GM21526 (cell line): ENCODE data around the gene CDK11B.

Experiments used
- ATAC-seq: cut with Tn5 transposase; IDR thresholded peaks from one replicate; pipeline ENCODE4 v1.9.1; 2021; ENCODE audit warnings: moderate library complexity; ENCODE audit not compliant: unreplicated experiment, low FRiP score

The CDK11B gene

DNA sequence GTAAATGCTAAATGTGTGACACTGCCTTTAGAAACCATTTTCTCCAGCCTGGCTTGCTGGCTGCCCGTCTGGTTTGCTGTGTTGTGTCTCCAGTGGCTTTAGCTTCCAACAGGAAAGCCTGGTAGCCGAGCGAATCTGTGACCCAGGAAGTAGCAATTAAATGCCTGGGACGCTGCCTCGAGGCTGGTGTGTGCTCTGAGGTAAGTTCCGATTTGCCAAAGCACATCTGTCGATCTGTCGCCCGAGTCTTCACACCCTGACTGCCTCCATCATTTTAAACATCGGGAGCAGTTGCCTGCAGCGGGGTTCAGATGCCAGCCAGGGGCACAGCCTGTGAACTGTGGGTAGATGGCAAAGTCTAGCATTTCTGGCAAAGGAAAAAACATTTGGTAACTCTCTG, 41.3 kb downstream of the CDK11B start:
- ATAC-seq = no peak

DNA sequence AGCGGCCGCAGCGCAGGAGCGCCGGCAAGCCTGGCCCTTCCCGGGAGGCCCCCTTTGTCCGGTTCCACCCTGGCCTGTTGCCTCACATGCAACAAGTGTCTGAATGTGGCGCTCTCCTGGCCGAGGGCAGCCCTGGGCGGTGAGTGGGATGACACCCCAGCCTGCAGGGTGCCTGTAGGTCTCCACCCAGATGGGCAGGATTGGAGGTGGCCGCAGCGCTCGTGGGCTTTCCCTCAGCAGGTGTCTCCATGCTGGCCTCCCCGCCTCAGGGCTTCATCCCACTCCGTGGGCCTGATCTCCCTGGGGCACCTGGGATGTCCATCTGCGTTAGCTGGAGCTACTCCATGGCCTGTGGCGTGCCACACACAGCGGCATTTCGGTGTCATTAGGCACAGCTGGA, 42.0 kb downstream of the CDK11B start:
- no peak for ATAC-seq

DNA sequence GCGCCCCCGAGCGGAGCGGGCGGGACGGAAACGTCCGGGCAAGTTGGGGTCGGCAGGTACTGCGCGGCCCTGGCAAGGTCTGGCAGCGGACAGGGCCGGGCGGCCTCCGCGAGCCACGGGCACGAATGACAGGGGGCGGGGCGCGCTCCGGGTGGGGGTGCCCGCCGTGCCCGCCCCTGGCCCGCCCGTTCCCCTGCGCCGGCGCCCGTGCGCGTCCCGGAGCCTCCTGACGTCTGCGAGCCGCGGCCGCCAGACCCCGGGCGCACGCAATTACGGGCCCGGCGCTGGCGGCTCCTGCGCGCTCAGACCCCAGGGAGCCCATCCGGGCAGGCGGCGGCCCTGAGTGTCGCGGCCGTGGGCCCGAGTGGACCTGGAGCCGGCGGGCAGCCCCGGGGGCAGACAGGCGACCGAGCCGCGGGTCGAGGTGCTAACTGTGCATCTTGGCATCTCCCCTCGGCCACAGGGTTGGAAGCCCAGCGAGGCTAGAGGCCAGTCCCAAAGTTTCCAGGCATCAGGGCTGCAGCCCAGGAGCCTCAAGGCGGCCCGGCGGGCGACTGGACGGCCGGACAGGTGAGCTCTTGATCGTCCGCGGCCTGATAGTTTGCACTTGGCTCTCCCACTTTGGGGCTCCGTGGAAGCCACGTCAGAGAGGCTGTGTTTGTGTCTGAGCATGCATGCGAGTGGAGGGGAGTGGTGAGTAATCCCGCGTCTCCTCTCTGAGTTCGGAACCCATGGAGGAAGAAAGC, 42.6 kb downstream of the CDK11B start:
- ATAC-seq = peak; percentile 9

DNA sequence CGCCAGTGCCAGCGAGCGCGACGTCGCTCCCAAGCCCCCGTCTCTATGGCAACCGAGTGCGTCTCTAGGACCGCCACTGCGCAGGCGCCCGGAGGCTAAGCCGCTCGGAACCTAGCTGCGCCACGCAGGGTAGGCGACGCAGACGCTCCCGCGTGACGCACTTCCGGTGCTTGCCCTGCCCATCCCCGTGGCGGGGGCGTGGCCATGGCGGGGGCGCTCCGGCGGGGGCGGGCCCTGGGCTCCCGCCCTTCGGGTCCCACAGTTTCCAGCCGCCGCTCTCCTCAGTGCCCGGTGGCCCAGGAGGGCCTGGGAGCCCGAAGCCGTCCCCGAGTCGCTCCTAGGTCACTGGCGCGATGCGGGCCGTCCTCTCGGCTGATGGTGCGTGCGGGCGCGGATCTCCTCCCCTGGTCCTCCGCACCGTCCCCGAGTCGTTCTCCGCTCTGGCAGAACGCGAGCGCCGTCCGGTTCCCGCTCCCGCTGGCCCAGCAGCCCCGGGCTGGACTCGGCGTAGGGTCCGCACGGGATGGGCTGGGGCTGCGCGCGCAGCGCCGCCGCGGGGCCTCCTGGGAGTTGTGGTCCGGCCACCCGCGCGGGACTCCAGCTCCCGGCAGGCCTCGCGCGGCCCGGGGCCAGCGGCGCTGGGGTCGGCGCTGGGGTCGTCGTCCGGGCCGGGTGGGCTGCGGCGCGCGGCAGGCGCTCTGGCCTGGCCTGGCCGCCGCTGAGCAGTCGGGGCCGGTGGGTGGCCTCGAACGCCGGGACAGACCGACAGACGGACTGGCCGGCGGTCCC, 43.4 kb downstream of the CDK11B start, which contains the start of gene MIB2:
Gene MIB2, plus strand, starts transcription at position 245 of the 789 bp plus-strand sequence. CDS start 7,953 bp downstream, outside the sequence.
- peak; percentile 77 for ATAC-seq

DNA sequence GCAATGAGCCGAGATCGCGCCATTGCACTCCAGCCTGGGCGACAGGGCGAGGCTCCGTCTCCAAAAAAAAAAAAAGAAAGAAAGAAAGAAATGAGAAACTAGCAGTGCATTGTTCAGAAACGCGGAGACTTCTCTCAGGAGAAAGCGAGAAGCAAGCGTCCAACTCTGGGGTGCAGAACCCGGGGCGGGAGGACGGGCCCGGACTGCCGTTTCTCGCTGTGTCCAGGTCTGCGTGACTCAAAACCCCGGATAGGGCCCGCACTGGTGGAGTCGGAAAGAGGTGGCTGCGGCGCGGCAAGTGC, 43.9 kb downstream of the CDK11B start:
- no peak for ATAC-seq

DNA sequence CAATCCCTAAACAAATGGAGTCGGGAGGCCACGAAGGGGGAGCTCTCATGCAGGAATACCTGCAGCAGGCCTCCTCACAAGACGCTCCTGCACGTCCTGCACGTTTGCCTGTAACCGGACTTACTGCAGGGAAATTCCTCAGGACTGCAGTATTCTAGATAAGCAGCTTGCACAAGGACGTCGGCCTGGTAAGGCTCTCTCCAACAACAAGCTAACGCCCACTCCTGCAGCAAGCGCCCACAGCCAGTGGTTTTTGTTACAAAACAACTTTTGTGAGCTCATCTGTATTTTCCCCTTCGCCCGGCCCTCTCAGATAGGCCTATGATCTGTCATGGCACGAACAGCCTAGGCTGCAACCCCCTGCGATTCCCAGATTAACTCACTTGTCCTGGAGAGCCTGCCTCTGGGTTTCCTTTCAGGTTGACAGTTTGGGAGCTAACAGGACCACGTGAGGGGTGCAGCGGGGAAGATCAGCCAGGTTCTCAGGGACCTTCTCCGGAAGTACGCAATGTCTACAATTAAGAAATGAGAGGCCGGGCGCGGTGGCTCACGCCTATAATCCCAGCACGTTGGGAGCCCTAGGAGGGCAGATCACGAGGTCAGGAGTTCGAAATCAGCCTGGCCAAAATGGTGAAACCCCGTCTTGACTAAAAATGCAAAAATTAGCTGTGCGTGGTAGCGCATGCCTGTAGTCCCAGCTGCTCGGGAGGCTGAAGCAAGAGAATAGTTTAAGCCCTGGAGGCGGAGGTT, 44.4 kb downstream of the CDK11B start:
- no peak for ATAC-seq

DNA sequence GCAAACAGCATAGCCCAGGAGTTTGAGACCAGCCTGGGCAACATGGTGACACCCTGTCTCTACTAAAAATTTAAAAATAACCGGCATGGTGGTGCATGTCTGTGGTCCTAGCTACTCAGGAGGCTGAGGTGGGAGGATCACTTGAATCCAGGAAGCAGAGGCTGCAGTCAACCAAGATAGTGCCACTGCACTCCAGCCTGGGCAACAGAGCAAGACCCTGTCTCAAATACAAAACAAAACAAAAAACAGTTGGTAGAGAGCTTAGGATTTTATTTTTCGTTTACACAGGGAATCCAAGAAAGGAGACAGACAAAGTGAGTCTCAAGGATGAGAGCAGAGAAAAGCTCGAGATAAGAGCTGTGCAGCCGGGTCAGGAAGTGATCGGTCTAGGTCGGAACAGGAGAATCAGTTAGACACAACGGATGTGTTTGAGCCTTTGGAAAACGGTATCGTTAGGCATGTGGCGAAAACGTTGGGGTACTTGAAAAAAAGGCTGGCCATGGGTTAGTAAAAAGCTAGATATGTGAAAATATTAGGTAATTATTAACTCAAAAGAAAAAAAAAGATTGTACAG, 45.2 kb downstream of the CDK11B start:
- no peak for ATAC-seq

DNA sequence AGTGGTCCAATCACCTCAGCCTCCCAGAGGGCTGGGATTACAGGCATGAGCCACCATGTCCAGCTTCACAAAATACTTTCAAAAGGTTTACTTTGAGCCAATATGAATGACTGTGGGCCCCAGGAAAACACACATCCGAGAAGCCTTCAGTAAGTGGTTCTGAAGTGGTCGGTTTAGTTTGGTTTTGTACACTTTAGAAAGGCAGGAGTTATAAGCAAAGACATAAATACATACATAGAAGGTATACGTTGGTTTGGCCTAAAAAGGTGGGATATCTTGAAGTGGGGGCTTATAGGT, 46.8 kb downstream of the CDK11B start:
- no peak for ATAC-seq

DNA sequence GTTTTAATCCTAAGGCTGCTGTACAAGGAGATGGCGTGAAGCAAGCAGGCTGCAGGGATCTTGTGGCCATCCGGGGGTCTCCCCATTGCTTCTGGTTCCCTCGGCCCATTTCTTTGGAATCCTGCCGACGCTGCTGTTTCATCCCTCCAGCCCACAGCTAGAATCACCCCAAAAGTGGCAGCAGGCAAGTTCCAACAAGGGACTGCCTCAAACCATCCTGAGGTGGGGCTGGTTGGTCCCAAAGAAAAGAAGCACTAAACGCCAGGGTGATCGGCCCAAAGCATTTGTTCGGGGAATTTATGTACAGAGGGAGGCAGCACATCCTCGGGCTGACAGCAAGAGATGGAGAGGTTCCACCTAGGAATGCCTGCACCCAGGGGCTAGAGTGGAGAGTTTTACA, 48.0 kb downstream of the CDK11B start:
- no peak for ATAC-seq

DNA sequence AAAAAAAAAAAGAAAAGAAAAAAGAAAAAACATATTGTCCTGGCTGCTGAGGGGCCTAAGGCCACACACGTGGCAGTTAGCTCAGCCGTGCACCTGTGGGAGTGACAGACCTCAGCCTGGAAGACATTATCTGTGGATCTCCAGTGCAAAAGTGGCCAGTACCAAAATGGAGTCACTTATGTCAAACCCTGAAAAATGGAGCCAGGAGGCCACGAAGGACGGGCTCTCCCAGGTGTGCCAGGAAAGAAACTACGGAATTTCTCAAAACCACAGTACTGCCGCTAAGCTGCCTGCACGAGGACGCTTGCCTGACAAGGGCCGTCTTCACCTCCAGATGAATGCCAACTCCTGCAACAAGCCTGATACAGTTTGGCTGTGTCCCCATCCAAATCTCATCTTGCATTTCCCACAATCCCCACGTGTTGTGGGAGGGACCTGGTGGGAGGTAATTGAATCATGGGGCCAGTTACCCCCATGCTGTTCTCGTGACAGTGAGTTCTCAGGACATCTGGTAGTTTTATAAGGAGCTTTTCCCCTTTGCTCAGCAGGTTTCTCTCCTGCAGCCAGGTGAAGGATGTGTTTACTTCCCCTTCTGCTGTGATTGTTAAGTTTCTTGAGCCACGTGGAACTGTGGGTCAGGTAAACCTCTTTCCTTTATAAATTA, 48.9 kb downstream of the CDK11B start:
- no peak for ATAC-seq

DNA sequence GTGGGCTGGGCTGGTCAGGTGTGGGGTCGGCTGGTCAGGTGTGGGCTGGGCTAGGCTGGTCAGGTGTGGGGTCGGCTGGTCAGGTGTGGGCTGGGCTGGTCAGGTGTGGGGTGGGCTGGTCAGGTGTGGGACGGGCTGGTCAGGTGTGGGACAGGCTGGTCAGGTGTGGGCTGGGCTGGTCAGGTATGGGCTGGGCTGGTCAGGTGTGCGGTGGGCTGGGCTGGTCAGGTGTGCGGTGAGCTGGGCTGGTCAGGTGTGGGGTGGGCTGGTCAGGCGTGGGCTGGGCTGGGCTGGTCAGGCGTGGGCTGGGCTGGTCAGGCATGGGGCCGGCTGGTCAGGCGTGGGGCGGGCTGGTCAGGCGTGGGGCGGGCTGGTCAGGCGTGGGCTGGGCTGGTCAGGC, 52.6 kb downstream of the CDK11B start:
- ATAC-seq = no peak

DNA sequence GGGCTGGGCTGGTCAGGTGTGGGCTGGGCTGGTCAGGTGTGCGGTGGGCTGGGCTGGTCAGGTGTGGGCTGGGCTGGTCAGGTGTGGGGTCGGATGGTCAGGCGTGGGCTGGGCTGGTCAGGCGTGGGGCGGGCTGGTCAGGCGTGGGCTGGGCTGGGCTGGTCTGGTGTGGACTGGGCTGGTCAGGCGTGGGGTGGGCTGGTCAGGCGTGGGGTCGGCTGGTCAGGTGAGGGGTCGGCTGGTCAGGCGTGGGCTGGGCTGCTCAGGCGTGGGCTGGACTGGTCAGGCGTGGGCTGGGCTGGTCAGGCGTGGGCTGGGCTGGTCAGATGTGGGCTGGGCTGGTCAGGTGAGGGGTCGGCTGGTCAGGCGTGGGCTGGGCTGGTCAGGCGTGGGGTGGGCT, 53.1 kb downstream of the CDK11B start:
- no peak for ATAC-seq

DNA sequence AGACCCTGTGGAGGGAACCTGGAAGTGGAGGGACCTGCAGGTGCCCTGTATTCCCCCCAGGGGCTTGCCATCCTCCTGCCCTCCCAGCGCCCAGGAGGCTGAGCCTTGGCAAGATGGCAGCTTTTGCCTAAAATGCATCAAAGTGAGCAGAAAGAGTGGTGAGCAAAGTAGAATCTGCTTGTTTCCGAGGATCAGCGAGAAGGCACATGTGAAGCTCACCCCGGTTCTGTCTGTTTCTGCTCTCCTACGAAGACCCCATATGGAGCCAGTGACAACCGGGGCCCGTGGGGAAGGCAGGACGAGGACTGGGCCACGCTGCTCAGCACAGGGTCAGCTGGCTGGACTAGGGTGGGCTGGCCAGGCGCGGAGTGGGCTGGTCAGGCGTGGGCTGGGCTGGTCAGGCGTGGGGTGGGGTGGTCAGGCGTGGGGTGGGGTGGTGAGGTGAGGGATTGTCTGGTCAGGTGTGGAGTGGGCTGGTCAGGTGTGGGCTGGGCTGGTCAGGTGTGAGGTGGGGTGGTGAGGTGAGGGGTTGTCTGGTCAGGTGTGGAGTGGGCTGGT, 53.7 kb downstream of the CDK11B start:
- no peak for ATAC-seq

DNA sequence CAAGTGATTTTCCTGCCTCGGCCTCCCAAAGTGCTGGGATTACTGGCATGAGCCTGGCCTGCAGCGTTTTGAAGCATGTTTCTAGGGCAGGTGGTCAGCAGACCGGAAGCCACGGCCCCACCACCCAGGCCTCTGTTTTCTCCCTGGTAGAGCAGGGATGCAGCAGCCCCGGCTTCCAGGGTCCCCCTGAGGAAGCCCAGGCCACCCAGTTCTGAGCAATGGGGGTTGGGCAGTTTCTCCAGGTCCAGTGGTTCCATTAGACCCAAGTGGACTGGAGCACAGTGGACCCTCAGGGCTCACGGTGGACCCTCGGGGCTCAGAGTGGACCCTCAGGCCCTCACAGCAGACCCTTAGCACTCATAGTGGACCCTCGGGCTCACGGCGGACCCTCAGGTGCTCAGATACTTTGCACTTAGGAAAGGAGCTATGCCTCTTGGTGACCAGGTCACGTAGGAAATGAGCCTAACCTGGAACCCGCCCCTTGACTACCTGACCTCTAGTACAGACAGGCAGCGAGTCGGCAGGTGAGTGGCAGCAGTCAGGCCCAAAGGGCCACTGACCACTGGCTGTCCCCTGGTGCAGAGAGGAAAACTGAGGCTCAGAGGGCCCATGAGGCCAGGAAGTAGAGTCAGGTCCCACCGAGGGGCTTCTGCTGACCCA, 54.3 kb downstream of the CDK11B start:
- ATAC-seq = no peak

DNA sequence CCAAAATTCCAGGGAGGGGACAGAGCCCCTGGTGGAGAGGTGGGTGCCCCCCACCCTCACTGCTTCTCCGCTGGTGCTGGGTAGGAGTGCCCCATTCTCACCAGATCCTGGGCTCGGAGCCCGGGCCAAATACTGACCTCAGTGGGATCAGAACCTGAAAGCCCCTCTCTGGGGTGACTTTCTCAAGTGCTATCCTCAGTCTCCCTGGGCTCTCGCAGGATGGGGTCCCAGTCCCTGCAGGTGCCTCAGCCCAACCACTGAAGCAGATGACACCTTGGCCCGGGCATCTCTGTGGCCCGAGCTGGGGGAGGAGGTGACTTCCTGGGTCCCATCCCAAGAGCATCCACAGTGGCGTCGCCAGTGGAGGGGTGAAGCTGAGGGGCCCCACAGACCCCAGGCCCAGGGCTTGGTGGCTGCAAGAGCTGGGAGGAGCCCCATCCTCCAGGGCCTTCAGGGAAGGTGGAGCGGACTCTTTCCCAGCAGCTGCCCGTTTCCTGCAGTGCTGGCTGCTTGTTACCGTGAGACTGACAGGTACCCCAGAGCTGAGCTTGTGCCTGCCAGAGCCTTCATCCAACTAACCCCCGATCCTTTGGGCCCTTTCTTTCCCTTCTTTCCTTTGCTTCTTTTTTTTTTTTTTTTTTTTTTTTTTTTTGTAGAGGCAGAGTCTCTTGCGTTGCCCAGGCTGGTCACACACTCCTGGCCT, 55.0 kb downstream of the CDK11B start:
- ATAC-seq = no peak

DNA sequence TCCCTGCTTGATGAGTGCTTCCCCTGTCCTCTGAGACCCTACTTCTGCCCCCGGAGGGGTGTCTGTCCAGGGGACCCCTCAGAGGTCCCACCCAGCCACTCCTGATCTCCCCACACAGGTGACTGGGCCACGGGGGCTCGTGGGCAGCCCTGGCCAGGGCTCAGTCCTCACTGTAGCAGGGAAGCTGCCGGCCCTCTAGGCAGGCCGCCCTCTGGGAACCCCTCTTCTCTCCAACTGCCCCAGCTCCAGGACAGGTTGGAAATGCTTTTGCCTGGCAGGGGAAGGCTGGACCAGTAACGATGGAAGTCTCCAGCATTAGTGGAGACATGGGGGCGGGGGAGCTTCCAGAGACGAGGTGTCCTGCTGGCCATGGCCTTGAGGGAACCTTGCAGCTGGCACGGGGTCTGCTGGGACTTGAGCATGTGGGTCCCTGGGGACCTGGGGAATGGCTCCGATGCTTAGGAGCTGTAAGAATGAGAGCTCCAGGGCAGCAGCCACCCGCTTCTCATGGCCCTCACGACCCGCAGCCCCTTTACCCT, 55.8 kb downstream of the CDK11B start:
- ATAC-seq = no peak

DNA sequence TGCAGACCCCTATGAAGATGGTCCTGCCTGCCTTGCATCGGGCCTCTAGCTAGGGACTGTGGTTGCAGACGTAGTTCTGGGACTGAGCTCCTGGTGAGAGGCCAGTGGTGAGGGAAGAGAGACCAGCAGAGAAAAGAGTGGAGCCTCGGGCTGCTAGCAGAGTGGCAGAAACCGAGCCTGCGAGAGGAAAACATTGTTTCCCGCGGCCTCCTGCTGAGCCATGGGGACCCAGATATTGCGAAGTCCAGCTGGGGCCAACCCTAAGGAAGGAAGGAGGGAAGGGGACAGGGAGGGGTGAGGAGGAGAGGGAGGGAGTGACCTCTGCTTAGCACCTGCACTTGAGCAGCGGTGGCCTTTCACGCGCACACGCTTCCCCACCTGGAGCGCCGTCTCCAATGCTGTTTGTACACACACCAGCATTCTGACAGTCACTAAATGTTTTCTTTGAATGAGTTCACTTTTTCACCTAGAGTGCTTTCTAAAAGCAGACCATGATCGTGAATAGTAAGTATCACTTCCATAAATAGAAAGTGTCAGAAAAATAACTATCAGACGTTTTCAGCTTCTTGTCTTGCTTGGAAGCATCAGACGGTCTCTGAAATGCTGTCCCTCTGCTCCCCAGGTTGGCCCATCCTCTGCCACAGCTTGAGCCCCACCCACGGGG, 56.4 kb downstream of the CDK11B start:
- no peak for ATAC-seq

DNA sequence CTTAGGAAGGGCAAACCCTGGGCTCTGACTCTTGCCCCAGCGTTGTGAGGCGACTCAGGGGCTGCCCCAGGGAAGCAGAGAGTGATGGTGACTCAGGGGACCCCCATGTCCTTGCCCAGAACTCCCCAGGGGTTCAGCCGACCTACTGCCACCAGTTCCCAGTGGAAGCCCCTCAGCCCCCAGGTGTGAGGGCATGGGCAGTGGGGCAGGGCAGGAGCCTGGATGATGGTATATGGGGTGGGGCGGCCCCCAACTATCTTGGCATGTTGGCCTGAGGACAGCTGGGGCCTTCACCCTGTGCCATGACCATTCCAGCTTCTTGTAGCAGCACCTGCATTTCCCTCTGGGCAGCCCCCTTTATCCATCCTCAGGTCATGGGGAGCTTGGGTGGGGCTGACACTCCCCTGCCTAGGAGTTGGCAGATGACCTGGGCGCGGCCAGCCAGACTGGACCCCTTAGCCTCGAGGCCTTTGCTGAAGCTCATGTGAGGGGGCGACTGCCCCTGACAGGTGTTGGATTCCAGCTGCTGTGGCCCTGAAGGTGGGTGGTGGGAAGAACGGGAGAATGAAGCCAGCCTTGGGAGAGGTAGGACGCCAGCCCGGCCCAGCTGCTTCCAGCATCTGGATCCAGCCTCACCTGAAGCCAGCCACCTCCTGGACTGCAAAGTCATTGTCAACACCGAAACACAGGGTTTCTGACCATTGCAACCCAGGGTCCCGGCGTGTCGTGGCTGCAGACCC, 57.1 kb downstream of the CDK11B start:
- no peak for ATAC-seq
